K562 (cell line): Measurements from ENCODE around the gene PLEKHG5. TPM values are rescaled to one million over a fixed set of nuclear protein-coding genes. Genes with fewer than 3 reads are reported as not detected.
A peak's percentile ranks its signal among the peaks of the same experiment; 100 is the strongest.

Source experiments
- ATAC-seq: fragments of 200-7000 bp; cut with Tn5 transposase; 3 replicates; pipeline ENCODE4 v1.9.1; 2020; ENCODE audit warnings: moderate library complexity
- BruUV-seq: library from RNA; stranded (reverse); fragments of 400-500 nt; replicated peaks from 2 replicates; lab custom pipeline; 2021; lab: Mats Ljungman, UMichigan
- CTCF ChIA-PET: fragments of 300-600 bp; formaldehyde crosslinking; extraction: SDS; loops from one replicate; lab custom pipeline; 2021; ENCODE audit warnings: low intra/inter-chr PET ratio; lab: Yijun Ruan, JAX
- POLR2A ChIA-PET: fragments of 300-600, 350-650 bp; sonication (Branson Sonifier 250); formaldehyde crosslinking; extraction: SDS; loops from one replicate; lab custom pipeline; 2021; ENCODE audit warnings: antibody characterized with exemption, inconsistent platforms; lab: Yijun Ruan, JAX
- DNase-seq, 4 experiments: peaks; one replicate each; pipeline versions ENCODE4 v3.0.0 to v3.0.0-alpha.2; 2011 to 2018; ENCODE audit warnings: low spot score in 3 of 4, mixed read lengths in 3 of 4; ENCODE audit errors: extremely low read depth in 1 of 4
- FAIRE-seq: peaks from 2 replicates; lab custom pipeline; 2011; peaks lifted over from hg19 to GRCh38; lab: Jason Lieb, UNC
- H2AFZ ChIP-seq: 2 replicates; pipeline ENCODE4 v1.6.0; 2011; ENCODE audit warnings: low read depth, low read length, control low read depth, inconsistent platforms
- H3K27ac ChIP-seq: fragments of 200-600 bp; 3 replicates; pipeline ENCODE4 v1.8.0; 2011; ENCODE audit warnings: low read depth, mild to moderate bottlenecking, control low read depth, inconsistent platforms, low read length, moderate library complexity, mixed read lengths; ENCODE audit errors: extremely low read depth
- H3K27me3 ChIP-seq, 2 experiments: fragments of 300-600 bp in 1 of 2; 2 replicates in 1 of 2; 3 replicates in 1 of 2; pipeline versions ENCODE4 v1.6.0 to v1.8.0; 2011; ENCODE audit warnings: inconsistent platforms in 2 of 2, low read length in 2 of 2, mild to moderate bottlenecking in 1 of 2, mixed read lengths in 1 of 2, moderate library complexity in 1 of 2; ENCODE audit not compliant: control insufficient read depth in 2 of 2, insufficient read depth in 2 of 2
- H3K36me3 ChIP-seq: fragments of 300-600 bp; 3 replicates; pipeline ENCODE4 v1.8.0; 2011; ENCODE audit warnings: mild to moderate bottlenecking, low read length, inconsistent platforms; ENCODE audit not compliant: control insufficient read depth, insufficient read depth
- H3K4me1 ChIP-seq, 2 experiments: fragments of 200-600 bp in 1 of 2; replicated peaks in 1 of 2; 2 replicates in 1 of 2; 3 replicates in 1 of 2; pipeline versions ENCODE4 v1.5.1 to v1.8.0; 2011; ENCODE audit warnings: inconsistent platforms in 2 of 2, low read length in 2 of 2, mild to moderate bottlenecking in 1 of 2, mixed read lengths in 1 of 2, moderate library complexity in 1 of 2; ENCODE audit not compliant: control insufficient read depth in 2 of 2, insufficient read depth in 2 of 2
- H3K4me2 ChIP-seq: 2 replicates; pipeline ENCODE4 v1.6.1; 2011; ENCODE audit warnings: low read length, control low read depth, inconsistent platforms, mixed read lengths; ENCODE audit not compliant: insufficient read depth
- H3K4me3 ChIP-seq: fragments of 200-600 bp; sonication (generic), shearing (Covaris generic); 2 replicates; pipeline ENCODE4 v1.5.1; 2016; ENCODE audit warnings: control low read depth, inconsistent platforms
- H3K79me2 ChIP-seq: fragments of 200-600 bp; 3 replicates; pipeline ENCODE4 v1.8.0; 2011; ENCODE audit warnings: low read length, inconsistent platforms; ENCODE audit not compliant: control insufficient read depth, insufficient read depth
- H3K9ac ChIP-seq, 2 experiments: 2 replicates each; pipeline versions ENCODE4 v1.6.0 to v1.6.1; 2011; ENCODE audit warnings: low read depth in 2 of 2, low read length in 2 of 2, control low read depth in 1 of 2, inconsistent platforms in 1 of 2, mild to moderate bottlenecking in 1 of 2, mixed read lengths in 1 of 2; ENCODE audit not compliant: insufficient read depth in 1 of 2
- H3K9me1 ChIP-seq: one replicate; pipeline ENCODE4 v1.6.0; 2011; ENCODE audit warnings: inconsistent platforms, mild to moderate bottlenecking, low read length, moderate library complexity; ENCODE audit not compliant: control insufficient read depth, insufficient read depth
- H3K9me3 ChIP-seq: replicated peaks from 2 replicates; pipeline ENCODE4 v1.5.1; 2011; ENCODE audit warnings: low read depth, low read length, inconsistent platforms; ENCODE audit not compliant: control insufficient read depth, insufficient read depth
- H4K20me1 ChIP-seq: replicated peaks from 2 replicates; pipeline ENCODE4 v1.6.1; 2011; ENCODE audit warnings: low read length, inconsistent platforms, mixed read lengths; ENCODE audit not compliant: control insufficient read depth, insufficient read depth
- BCOR ChIP-seq: fragments of 450-650 bp; IDR thresholded peaks from 2 replicates; pipeline ENCODE4 v1.6.1; 2016
- KDM1A ChIP-seq, 2 experiments: fragments of 450-650 bp; IDR thresholded peaks; 2 replicates each; pipeline ENCODE4 v1.6.1; 2016; ENCODE audit warnings: mild to moderate bottlenecking in 2 of 2
- MECOM ChIP-seq: fragments of 250-450 bp; sonication (Bioruptor Pico); IDR thresholded peaks from 2 replicates; pipeline ENCODE4 v1.8.0; 2022; ENCODE audit warnings: inconsistent platforms
- NR1H2 ChIP-seq: sonication (generic); formaldehyde crosslinking; IDR thresholded peaks from 2 replicates; pipeline ENCODE4 v1.4.0; 2020; ENCODE audit warnings: mild to moderate bottlenecking, missing genetic modification reagents
- PML ChIP-seq: IDR thresholded peaks from 2 replicates; pipeline ENCODE4 v1.6.1; 2012; ENCODE audit warnings: low read length, inconsistent platforms
- RBM25 ChIP-seq: fragments of 200-400 bp; formaldehyde crosslinking; IDR thresholded peaks from 2 replicates; pipeline ENCODE4 v1.6.1; 2018; ENCODE audit warnings: low read length, low read depth, moderate library complexity; ENCODE audit not compliant: severe bottlenecking
- RCOR1 ChIP-seq, 2 experiments: IDR thresholded peaks; 2 replicates each; pipeline ENCODE4 v1.6.1; 2012; ENCODE audit warnings: low read depth in 2 of 2, low read length in 2 of 2, borderline replicate concordance in 1 of 2, improper control_type of control experiment in 1 of 2
- RUNX1 ChIP-seq: sonication (generic); IDR thresholded peaks from 2 replicates; pipeline ENCODE4 v1.6.1; 2016; ENCODE audit warnings: antibody characterized with exemption, low read depth
- TFAP4 ChIP-seq: sonication (generic); formaldehyde crosslinking; IDR thresholded peaks from 2 replicates; pipeline ENCODE4 v1.8.0; 2022; ENCODE audit warnings: missing genetic modification reagents, mild to moderate bottlenecking, moderate library complexity, borderline replicate concordance
- ZKSCAN1 ChIP-seq: fragments of 150-350 bp; IDR thresholded peaks from 2 replicates; pipeline ENCODE4 v1.6.1; 2016; ENCODE audit warnings: low read depth, low read length
- ZNF407 ChIP-seq: fragments of 450-650 bp; IDR thresholded peaks from 2 replicates; pipeline ENCODE4 v1.6.1; 2016; ENCODE audit warnings: low read depth
- ZNF431 ChIP-seq: sonication (generic); formaldehyde crosslinking; IDR thresholded peaks from 2 replicates; pipeline ENCODE4 v1.8.0; 2022; ENCODE audit warnings: mild to moderate bottlenecking, missing genetic modification reagents
- WGBS: fragments of 100-300 bp; shearing (Covaris generic); methylation state at CpG from one replicate; pipeline ENCODE4 v1.1.6; 2016; ENCODE audit warnings: low coverage, mixed read lengths; ENCODE audit not compliant: insufficient coverage; ENCODE audit errors: missing lambda C conversion rate; 5-methylcytosine and 5-hydroxymethylcytosine counted together
- in situ Hi-C: fragments of 300-500 bp; cut with MboI; formaldehyde crosslinking; loops from 4 replicates; pipeline ENCODE4 v1.15.0; 2018; ENCODE audit warnings: inconsistent platforms, mixed read lengths
- intact Hi-C: fragments of 100-400 bp; cut with micrococcal nuclease; formaldehyde crosslinking; loops from 2 replicates; pipeline ENCODE4 v1.14.2; 2022
- polyA plus RNA-seq, 8 experiments: library from polyadenylated mRNA; depleted of rRNA in 4 of 8; stranded (reverse) in 5 of 8; unstranded in 3 of 8; fragments of >200 nt; fragmentation: Nextera tagmentation in 2 of 8; fragmentation: Illumina TruSeq in 1 of 8; extraction: Ambion mirVana in 2 of 8; extraction: Trizol in 1 of 8; gene quantifications; 2 replicates each; pipeline versions ENCODE4 v1.2.1 to v1.2.3, GENCODE V29; 2011 to 2014; ENCODE audit warnings: inconsistent platforms in 1 of 8, missing spikeins in 1 of 8
- total RNA-seq, 7 experiments: library from RNA; depleted of rRNA in 6 of 7; stranded (reverse); fragments of >200 nt in 6 of 7; fragmentation: Illumina TruSeq in 2 of 7; extraction: Trizol in 2 of 7; gene quantifications; 2 replicates each; pipeline versions ENCODE4 v1.2.1 to v1.2.3, GENCODE V29; 2011 to 2021; ENCODE audit warnings: low replicate concordance in 1 of 7

The PLEKHG5 gene
- total and polyA plus RNA-seq, 9 of the 15 experiments (the other 6 are each of a cell fraction or from before 2014, with no cell fraction given), result 0.04 to 0.29 (median 0.09) TPM; not detected in 3

- no peak overlapping the region for H3K9ac ChIP-seq
- peaks cover 4 to 46% of the 10 kb centered on the region in 2 experiments; a peak in 2 of 5 replicates for H3K4me1 ChIP-seq
- WGBS, result 24% methylated on average over 14 of the region's 14 CpGs
- H3K9me1 ChIP-seq, result peaks cover 4% of the 10 kb centered on the region
- no peaks in the 10 kb centered on the region for H3K9me3 ChIP-seq
- no peaks in the 10 kb centered on the region for H3K36me3 ChIP-seq
- peak in 1 of 2 experiments; percentile 23; a peak in 1 of 4 replicates for TF ChIP-seq KDM1A (IDR thresholded peaks at IDR 0.05)
- no peak for TF ChIP-seq RUNX1
- peak; percentile 85 for TF ChIP-seq ZKSCAN1
- 0 out of 4 replicates have a peak, but pooled peaks of 1 of the 2 experiments have one; percentile 33 for TF ChIP-seq RCOR1 (IDR thresholded peaks at IDR 0.05; ENCODE audit: borderline replicate concordance in 1 of 2, low read depth in 2 of 2, low read length in 2 of 2)
- TF ChIP-seq NR1H2 (CRISPR knock-in tag), result no peak
- no peak for TF ChIP-seq ZNF431 (CRISPR knock-in tag)
- TF ChIP-seq MECOM (CRISPR knock-in tag), result no peak
- TF ChIP-seq ZNF407, result no peak
- peak; percentile 54 for TF ChIP-seq BCOR
- no peak for TF ChIP-seq PML
- TF ChIP-seq RBM25, result peak; percentile 66
- TF ChIP-seq TFAP4 (CRISPR knock-in tag), result 0 out of 2 replicates have a peak, but pooled peaks have one; percentile 18
- TF ChIP-seq, all 486 proteins: peak for 6
- Histone ChIP-seq H3K4me2 (no peak overlapping the region), H3K79me2 (no peaks in the 10 kb centered on the region), H3K27ac (no peak overlapping the region), H3K27me3 (peaks cover 35 to 78% of the 10 kb centered on the region in 2 experiments), H2AFZ (no peak overlapping the region), H3K4me3 (no peak overlapping the region), H4K20me1 (peaks cover 26% of the 10 kb centered on the region)
- DNase-seq (no peak), ATAC-seq (no peak), FAIRE-seq (no peak)
- intact Hi-C loops, result loop anchor here (2.0 to 5.0 kb wide), 3 partner anchors 15 to 86 kb away; partner anchors contain the start of genes NOL9 and TAS1R1
- in situ Hi-C loops, result loop anchor here (25.0 kb wide), 1 partner anchor 724 kb away; no protein-coding TSS in a partner anchor
- CTCF ChIA-PET, result interaction anchor here (2.1 to 2.9 kb wide), 2 partner anchors 83 to 158 kb away, joined by 9 to 31 read pairs; no protein-coding TSS in a partner anchor
- no TSS peak for BruUV-seq
- POLR2A ChIA-PET, result interaction anchor here (0.6 to 0.9 kb wide), 3 partner anchors 12 to 262 kb away, joined by 3 to 4 read pairs (median 3); no protein-coding TSS in a partner anchor
Measured at GRCh38 chr1:6487804-6488484, 3.5 kb downstream of the PLEKHG5 start.
